ENCODE measurements around the gene PLK5. TPM values are rescaled to one million over a fixed set of nuclear protein-coding genes. Genes with fewer than 3 reads are reported as not detected.
"Not testable (repeated sequence)": the region's sequence is repeated elsewhere in the genome, so short reads cannot be mapped to it uniquely, and the experiment has no call there.

Gene PLK5
- total RNA-seq, 1 donor from 2014 or later = not detected

DNA sequence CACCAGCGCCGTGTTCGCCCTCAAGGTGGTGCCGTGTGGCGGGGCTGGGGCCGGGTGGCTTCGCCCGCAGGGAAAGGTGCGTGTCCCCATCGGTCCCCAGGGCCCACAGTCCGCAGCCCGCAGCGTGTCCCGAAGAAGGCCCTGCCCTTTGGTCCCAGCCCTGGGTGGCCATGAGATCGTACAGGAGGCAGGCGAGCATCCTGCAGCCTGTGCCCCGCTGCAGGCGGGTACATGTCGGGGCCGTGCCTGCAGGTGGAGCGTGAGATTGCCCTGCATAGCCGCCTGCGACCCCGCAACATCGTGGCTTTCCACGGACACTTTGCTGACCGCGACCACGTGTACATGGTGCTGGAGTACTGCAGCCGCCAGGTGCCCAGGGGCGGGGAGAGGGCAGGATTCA is 1.5 kb downstream of the PLK5 start:
- no peak for DNase-seq (ENCODE audit: low spot score)

DNA sequence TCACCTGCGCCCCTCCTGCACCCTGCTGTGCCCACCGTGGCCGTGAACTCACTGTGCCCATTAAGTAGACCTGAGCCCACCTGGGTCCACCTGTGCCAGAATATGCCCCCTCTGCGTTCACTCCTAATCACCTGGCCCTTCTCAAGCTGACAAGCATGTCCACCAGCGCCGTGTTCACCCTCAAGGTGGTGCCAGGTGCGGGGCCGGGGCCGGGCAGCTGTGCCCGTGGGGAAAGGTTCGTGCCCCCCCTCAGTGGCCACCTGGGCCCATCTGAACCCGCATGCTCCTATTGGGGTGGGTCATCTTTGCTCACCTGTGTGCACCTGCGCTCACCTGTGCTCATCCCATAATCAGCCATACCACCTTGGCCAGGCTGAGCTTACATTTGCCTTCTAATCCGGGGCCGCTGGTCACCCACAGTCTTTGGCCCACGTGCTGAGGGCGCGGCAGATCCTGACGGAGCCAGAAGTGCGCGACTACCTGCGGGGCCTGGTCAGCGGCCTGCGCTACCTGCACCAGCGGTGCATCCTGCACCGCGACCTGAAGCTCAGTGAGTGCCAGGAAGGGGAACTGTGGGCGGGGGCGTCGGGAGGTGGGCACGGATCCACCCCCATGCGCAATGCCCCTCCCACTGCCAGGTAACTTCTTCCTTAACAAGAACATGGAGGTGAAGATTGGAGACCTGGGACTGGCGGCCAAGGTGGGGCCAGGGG is 2.3 kb downstream of the PLK5 start:
- DNase-seq (ENCODE audit: low spot score) = no peak

DNA sequence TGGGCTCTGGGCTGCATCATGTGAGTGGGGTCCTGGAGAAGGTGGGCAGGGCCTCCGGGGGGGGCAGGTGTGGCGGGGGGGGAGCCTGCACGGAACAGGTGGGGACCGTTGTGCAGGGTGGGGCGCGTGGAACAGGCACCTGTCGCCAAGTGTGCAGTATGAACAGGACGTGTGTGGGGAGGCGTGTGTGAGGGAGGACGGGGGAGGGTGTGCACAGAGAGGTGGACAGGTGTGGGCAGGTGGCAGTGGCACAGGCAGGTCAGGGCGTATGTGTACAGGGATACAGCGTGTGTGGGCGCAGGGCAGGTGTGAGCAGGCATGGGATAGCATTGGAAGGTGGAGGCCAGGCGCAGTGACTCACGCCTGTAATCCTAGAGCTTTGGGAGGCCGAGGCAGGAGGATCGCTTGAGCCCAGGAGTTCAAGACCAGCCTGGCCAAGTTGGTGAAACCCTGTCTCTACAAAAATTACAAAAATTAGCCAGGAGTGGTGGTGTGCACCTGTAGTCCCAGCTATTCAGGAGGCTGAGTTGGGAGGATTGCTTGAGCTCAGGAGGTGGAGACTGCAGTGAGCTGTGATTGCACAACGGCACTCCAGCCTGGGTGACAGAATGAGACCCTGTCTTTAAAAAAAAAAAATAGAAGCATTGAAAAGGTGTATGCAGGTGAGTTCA is 3.2 kb downstream of the PLK5 start:
- no peak for DNase-seq (ENCODE audit: low spot score)

DNA sequence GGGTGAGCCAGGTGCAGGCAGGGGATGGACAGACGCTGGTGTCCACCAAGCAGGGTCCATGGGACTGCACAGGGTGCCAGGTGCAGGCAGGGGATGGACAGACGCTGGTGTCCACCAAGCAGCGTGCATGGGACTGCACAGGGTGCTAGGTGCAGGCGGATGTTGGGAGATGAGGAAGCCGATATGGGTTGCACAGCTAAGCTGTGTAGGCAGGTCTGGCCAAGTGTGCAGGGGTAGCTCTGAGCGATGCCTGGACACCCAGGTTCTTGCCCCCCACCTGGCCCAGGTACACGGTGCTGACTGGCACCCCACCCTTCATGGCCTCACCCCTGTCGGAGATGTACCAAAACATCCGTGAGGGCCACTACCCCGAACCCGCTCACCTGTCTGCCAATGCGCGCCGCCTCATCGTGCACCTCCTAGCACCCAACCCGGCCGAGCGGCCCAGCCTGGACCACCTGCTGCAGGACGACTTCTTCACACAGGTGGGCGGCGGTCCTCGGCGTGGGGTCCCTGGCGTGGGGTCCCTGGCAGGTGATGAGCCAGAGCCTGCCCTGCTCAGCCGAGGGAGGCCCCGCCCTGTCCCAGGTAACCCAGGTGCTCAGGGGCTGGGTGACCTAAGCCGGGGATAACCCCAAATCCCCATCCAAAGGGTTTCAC is 3.9 kb downstream of the PLK5 start:
- no peak for DNase-seq (ENCODE audit: low spot score)

DNA sequence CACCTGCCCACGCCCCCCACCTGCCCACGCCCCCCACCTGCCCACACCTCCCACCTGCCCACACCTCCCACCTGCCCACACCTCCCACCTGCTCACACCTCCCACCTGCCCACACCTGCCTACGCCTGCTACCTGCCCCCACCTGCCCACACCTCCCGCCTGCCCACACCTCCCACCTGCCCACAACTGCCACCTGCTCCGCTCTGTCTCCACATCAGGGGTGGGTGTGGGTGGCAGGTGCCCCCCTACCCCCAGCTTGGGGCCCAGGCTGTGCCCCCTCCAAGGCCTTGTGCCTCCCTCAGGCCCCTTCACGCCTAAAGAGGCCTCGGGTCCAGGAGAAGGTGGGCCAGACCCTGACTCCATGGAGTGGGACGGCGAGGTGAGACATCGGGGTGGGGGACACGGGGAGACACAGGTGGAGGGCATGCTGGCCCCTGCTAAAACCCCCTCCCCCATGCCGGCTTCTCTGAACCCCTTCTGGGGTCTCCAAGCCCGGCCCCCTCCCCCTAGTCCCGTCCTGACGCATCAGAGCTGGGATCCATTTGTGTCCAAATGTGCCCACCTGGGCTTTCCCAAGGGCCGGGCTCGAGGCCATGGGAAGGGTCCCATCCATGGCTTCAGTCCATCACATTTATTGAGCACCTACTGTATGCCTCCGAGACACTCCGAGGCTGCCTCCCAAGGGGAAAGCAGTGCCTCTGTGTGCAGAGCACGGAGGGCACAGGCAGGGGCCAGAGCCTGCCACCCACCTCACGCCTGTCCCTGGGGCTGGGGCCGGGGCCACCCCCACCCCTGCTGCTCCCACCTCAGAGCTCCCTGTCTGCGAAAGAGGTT is 4.9 kb downstream of the PLK5 start:
- DNase-seq (ENCODE audit: low spot score) = no peak

DNA sequence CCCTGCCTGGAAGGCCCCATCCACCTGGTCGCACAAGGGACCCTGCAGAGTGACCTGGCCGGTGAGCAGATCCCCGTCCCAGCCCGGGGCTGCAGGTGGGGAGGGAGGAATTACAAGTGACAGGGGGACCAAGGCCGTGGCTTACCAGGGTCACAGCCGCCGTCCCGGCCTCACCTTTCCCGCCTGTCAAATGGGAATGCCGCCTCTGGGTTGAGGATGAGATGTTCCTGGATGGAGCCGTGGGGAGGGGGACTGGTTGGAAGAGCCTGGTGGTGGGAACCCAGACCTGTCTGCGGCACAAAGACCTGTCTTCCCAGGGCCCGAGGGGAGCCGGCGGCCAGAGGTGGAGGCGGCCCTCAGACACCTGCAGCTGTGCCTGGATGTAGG is 5.5 kb downstream of the PLK5 start:
- no peak for DNase-seq (ENCODE audit: low spot score)

DNA sequence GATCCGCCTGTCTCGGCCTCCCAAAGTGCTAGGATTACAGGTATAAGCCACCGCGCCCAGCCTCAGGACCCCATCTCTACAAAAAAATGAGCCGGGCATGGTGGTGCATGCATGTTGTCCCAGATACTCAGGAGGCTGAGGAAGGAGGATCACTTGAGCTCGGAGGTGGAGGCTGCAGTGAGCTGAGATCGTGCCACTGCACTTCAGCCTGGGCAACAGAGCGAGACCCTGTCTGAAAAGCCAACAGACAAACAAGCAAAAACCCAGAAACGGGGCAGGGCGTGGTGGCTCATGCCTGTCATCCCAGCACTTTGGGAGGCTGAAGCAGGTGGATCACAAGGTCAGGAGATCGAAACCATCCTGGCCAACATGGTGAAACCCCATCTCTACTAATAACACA is 7.0 kb downstream of the PLK5 start:
- not testable (repeated sequence) for DNase-seq (ENCODE audit: low spot score)

DNA sequence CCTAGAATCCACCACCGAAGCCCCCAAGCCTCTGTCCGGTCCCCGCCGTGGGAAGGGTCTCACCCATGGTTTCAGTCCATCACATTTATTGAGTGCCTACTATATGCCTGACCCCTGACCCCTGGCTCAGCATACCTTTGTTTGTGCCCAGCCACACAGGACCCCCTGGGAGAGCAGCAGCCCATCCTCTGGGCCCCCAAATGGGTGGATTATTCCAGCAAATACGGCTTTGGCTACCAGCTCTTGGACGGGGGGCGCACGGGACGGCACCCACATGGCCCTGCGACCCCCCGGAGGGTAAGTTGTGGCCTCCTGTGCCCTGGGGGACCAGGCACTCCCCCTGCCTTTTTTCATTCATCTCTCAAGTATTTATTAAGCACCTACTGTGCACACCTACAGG is 7.7 kb downstream of the PLK5 start:
- DNase-seq (ENCODE audit: low spot score) = no peak

DNA sequence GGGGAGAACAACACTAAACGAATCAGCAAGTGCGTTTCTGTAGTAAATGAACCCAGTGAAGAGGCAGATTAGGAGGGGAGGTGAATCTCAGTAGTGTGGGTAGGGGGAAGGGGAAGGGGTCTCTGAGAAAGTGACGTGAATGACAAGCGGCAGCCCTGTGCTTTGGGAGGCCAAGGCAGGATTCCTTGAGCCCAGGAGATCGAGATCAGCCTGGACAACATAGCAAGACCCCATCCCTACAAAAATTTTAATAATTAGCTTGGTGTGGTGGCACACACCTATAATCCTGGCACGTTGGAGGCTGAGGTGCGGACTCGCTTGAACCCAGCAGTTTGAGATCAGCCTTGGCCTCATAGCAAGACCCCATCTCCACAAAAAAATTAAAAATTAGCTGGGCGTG is 8.1 kb downstream of the PLK5 start:
- no peak for DNase-seq (ENCODE audit: low spot score)

DNA sequence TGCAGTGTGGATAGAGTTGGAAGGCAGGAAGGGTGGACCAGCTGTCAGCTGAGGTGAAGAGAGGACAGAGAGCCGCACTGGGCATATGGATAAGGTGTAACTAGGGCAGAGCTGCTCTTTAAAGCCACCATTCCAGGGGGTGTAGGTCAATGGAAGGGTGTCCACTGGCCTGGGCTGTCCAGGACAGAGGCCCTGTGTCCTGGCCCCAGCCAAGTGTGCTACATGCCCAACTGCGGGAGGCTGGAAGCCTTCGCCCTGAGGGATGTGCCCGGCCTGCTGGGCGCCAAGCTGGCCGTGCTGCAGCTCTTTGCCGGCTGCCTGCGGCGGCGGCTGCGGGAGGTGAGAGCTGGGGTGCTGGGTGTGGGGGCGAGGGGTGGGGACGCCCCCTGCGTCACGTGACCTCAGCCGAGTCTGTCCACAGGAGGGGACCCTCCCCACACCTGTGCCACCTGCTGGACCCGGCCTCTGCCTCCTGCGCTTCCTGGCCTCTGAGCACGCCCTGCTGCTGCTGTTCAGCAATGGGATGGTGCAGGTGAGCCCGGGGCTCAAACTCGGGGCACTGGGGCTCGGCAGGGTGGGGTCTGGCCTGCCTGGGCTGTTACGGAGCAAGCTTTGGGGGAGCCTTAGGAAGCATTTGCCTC is 9.8 kb downstream of the PLK5 start:
- DNase-seq (ENCODE audit: low spot score) = no peak

DNA sequence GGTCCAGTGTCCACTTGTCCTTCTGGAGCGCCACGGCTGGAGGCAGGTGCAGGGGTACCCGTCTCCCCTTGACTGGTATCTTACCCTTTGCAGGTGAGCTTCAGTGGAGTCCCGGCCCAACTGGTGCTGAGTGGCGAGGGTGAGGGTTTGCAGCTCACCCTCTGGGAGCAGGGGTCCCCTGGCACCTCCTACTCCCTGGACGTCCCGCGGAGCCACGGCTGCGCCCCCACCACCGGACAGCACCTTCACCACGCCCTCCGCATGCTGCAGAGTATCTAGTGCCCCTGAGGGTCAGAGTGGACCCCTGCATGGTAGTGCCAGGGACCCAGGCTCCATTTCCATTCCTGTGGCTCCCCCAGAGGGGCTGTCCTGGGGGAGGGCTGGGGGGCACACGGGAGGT is 11.1 kb downstream of the PLK5 start:
- DNase-seq (ENCODE audit: low spot score) = no peak

DNA sequence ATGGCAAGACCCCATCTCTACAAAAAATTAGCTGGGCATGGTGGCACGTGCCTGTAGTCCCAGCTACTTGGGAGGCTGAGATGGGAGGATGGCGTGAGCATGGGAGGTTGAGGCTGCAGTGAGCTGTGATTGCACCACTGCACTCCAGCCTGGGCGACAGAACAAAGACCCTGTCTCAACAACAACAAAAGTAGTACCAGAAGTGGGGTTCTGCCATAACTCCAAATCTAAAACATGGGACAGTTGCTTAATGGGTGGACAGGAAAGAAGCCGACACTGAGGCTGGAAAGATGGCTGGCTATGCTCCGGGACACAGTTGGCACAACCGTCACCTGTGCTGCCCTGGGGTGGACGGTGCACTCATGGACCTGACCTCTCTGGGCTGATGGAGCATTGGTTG is 11.8 kb downstream of the PLK5 start:
- not testable (repeated sequence) for DNase-seq (ENCODE audit: low spot score)

DNA sequence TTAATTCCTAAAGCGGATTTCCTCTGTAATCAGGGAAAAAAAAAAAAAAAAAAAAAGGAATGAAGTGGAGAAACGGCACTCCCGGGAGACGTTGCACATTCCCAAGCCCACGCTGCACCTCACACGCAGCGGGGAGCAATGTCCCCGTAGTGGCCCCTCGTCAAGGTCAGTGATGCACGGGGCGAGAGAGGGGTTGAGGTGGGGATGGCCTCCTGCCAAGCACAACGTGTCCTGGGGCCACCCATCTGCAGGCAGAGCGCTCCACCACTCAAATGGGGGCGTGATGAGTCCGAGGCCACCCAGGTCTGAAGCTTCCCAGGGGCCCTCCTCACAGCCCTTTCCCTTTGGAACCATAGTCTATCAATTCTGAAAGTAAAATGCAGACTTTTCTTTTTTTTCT is 15.1 kb downstream of the PLK5 start:
- DNase-seq (ENCODE audit: low spot score) = no peak

DNA sequence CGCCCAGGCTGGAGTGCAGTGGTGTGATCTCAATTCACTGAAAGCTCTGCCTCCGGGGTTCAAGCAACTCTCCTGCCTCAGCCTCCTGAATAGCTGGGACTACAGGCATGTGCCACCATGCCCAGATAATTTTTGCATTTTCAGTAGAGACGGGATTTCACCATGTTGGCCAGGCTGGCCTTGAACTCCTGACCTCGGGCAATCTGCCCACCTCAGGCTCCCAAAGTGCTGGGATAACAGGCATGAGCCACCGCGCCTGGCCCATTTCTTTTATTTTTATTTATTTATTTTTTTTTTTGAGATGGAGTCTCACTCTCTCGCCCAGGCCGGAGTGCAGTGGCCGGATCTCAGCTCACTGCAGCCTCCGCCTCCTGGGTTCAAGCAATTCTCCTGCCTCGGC is 15.9 kb downstream of the PLK5 start:
- DNase-seq (ENCODE audit: low spot score) = not testable (repeated sequence)

DNA sequence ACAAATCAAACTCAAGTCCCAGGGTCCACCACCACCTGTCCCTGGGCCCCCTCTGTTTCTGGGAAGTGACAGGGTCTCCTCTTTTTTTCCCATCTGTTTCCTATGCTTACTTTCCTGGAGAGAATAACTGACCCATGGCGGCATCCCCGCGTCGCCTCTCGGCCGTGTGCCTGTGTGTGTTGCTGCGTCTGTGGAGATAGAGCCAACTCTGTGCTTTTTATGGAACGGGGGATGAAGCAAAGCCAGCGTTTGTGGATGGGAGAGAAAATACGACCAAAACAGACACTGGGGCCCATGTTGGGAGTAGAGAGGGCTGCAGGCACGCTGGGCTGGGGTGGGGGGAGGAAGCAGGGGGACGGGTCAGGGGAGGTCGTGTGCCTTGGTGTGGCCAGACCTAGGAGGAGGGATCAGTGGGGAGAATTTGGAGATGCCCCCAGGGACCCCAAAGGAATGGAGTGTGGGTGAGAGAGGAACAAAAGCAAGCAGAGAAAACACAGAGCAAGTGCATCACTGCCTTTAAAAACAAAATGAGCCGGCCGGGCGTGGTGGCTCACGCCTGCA is 16.6 kb downstream of the PLK5 start:
- peak; percentile 78 for DNase-seq (ENCODE audit: low spot score)

DNA sequence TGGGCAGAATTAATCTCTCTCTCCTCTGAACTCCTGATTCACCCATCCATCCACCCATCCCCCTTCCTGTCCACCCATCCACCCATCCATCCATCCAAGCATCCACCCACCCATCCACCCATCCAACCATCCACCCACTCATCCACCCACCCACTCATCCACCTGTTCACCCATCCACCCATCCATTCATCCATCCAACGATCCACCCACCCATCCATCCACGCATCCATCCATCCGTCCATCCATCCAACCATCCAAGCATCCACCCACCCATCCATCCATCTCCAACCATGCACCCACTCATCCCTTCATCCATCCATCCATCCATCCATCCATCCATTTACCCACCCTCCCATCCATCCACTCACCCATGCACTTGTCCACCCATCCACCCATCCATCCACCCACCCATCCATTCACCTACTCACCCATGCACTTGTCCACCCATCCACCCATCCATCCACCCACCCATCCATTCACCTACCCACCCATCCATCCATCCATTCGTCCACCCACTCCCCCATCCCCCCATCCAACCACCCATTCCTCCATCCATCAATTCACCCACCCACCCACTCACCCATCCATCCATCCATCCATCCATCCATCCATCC is 25.6 kb downstream of the PLK5 start:
- DNase-seq (ENCODE audit: low spot score) = no peak

DNA sequence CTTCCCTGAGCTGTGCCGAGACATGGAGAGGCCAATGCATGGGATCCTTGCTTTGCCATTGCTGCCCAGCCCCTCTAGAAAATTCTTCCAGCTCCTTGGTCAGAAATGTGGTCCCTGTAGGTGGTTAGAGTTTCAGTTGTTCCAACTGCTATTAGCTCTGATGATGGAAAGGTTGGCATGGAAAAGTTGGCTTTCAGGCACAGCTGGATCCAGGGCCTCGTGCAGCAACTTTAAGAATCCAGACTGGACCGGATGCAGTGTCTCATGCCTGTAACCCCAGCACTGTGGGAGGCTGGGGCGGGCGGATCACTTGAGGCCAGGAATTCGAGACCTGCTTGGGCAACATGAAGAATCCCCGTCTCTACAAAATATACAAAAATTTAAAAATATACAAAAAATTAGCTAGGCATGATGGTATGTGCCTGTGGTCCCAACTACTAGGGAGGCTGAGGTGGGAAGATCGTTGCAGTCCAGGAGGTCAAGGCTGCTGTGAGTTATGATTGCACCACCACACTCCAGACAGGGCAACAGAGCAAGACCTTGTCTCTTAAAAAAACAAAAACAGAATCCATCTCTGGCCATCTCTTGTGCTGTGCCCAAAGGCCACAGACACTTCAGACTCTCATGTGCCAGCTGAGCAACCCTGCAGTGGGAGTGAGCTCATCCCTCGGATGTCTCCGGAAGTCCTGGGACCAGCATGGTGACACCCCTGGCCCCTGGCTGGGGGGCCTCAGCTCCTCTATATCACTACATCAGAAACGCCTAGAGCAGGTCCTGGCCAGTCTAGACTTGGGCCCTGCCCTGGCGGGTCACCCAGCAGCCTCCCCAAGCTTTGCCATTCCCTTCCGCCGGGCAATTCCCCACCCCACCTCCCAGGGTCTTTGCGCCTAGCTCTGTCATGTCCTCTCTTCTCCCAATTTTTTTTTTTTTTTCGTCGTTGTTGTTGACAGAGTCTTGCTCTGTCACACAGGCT is 27.5 kb downstream of the PLK5 start:
- no peak for DNase-seq (ENCODE audit: low spot score)

DNA sequence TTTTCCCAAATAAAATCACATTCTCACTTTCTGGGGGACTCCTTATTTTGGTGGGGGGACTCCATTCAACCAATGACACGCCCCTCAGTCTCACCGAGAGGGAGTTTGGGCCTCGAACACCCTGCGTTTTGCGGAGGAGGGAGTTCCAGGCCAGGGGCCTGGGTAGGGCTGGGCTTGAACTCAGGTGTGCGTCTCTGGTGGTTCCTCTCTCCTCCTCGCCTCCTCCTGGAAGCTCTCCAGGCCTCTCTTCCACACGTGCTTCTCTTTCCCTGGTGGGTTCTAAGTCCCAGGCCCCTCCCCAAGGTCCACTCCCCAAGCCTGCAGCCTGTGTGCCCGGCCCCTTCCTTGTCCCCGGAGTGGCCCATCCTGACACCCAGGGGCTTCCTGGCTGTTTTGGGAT is 29.5 kb downstream of the PLK5 start:
- DNase-seq (ENCODE audit: low spot score) = no peak

DNA sequence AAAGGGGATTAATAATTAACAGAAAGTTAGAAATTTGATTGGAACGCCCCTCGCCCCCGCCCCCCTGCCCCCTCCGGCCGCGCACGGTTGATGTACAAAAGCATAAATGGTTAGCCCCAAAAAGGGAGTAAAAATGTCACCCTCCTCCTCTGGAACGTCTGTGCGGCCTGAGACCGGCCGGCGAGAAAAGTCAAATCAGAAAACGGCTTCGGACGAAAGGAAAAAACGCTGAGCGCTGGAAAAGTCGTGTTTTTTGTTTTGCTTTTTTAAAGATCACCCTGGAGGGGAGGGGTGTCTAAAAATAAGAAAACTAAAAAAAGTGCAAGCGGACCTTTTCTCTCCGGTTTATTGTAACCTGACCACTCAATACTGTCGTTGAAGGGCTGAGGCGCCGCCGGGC is 31.1 kb downstream of the PLK5 start:
- no peak for DNase-seq (ENCODE audit: low spot score)
